ENCODE data around the gene TBC1D21.

Gene TBC1D21

DNA sequence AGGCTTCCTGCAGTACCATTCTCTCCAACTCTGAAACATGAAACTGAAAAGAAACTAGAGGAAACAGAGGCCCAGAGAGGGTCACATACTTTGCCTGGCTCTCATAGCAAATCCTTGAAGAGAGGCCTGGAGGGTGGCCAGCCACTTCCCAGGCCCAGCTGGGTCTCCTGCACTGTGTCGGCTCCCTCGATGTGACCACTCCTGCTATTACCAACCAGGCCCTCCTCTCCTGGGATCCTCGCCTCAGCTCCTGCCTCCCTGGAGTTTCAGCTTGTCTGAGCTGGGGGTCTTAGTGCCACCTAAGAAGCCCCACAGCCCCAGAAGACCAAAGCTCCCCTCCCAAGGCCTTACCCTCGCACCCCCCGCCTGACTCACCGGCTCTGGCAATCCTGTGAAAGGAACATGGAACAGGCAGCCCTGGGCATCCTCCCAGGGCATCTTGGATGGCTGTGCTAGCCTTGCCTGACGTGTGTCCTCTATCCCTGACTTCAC lies 57.5 kb downstream of the TBC1D21 start:
- Histone ChIP-seq H3K79me2 (ENCODE audit: insufficient read depth, low read length) (no peaks in the 10 kb centered on the region), H2AFZ (ENCODE audit: low read length) (no peak overlapping the region), H3K27me3 (ENCODE audit: insufficient read depth, low read length) (no peaks in the 10 kb centered on the region), H3K27ac (ENCODE audit: low read depth, low read length, poor library complexity, severe bottlenecking) (no peak overlapping the region), H3K36me3 (ENCODE audit: insufficient read depth, low read length) (no peaks in the 10 kb centered on the region), H3K9ac (ENCODE audit: low read length) (no peak overlapping the region), H3K4me2 (ENCODE audit: low read length) (no peak overlapping the region), H4K20me1 (ENCODE audit: insufficient read depth, low read length) (no peaks in the 10 kb centered on the region), H3K9me2 (ENCODE audit: low read depth, low read length) (no peaks in the 10 kb centered on the region), H3K4me3 (ENCODE audit: low read depth, low read length, poor library complexity, severe bottlenecking) (no peak overlapping the region), H3K9me3 (ENCODE audit: low read length) (no peaks in the 10 kb centered on the region), H3K4me1 (ENCODE audit: insufficient read depth, low read length, severe bottlenecking) (no peaks in the 10 kb centered on the region), H3F3A (ENCODE audit: insufficient read depth, low read length) (no peaks in the 10 kb centered on the region)
- TF ChIP-seq, protein P1, sequence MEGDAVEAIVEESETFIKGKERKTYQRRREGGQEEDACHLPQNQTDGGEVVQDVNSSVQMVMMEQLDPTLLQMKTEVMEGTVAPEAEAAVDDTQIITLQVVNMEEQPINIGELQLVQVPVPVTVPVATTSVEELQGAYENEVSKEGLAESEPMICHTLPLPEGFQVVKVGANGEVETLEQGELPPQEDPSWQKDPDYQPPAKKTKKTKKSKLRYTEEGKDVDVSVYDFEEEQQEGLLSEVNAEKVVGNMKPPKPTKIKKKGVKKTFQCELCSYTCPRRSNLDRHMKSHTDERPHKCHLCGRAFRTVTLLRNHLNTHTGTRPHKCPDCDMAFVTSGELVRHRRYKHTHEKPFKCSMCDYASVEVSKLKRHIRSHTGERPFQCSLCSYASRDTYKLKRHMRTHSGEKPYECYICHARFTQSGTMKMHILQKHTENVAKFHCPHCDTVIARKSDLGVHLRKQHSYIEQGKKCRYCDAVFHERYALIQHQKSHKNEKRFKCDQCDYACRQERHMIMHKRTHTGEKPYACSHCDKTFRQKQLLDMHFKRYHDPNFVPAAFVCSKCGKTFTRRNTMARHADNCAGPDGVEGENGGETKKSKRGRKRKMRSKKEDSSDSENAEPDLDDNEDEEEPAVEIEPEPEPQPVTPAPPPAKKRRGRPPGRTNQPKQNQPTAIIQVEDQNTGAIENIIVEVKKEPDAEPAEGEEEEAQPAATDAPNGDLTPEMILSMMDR (IDR thresholded peaks at IDR 0.05; ENCODE audit: low read length): no peak
- TF ChIP-seq EZH2 (IDR thresholded peaks at IDR 0.05; ENCODE audit: borderline replicate concordance, low read length): no peak

DNA sequence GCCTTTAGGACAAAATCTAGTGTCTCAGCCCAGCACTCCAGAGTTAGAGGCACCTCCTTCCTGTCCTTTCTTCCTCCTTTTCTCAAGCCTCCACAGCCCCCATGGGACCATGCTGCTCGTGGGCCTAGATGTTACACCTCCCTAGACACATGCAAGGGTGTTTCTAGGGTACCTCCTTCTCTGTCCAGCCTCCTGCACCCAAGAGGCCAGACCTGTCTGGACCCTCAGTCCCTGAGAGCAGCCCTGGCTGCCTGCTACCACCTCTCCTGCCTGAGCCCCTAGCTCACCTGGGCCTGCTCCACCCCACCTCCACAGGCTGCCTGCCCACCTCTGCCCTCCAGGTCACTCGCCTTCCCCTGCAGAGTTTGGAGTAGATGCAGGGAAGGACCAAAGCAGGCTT lies 58.1 kb downstream of the TBC1D21 start:
- H3F3A ChIP-seq (ENCODE audit: insufficient read depth, low read length): no peaks in the 10 kb centered on the region
- H3K27ac ChIP-seq (ENCODE audit: low read depth, low read length, poor library complexity, severe bottlenecking): no peak overlapping the region
- no peak overlapping the region for H3K4me3 ChIP-seq (ENCODE audit: low read depth, low read length, poor library complexity, severe bottlenecking)
- H4K20me1 ChIP-seq (ENCODE audit: insufficient read depth, low read length): no peaks in the 10 kb centered on the region
- no peak overlapping the region for H3K4me2 ChIP-seq (ENCODE audit: low read length)
- no peak overlapping the region for H3K9ac ChIP-seq (ENCODE audit: low read length)
- H3K9me3 ChIP-seq (ENCODE audit: low read length): no peaks in the 10 kb centered on the region
- no peak overlapping the region for H2AFZ ChIP-seq (ENCODE audit: low read length)
- H3K79me2 ChIP-seq (ENCODE audit: insufficient read depth, low read length): no peaks in the 10 kb centered on the region
- TF ChIP-seq, protein P1 (IDR thresholded peaks at IDR 0.05; ENCODE audit: low read length): no peak
- no peak for TF ChIP-seq EZH2 (IDR thresholded peaks at IDR 0.05; ENCODE audit: borderline replicate concordance, low read length)
- H3K9me2 ChIP-seq (ENCODE audit: low read depth, low read length): no peaks in the 10 kb centered on the region
- no peaks in the 10 kb centered on the region for H3K4me1 ChIP-seq (ENCODE audit: insufficient read depth, low read length, severe bottlenecking)
- no peaks in the 10 kb centered on the region for H3K36me3 ChIP-seq (ENCODE audit: insufficient read depth, low read length)
- no peaks in the 10 kb centered on the region for H3K27me3 ChIP-seq (ENCODE audit: insufficient read depth, low read length)

DNA sequence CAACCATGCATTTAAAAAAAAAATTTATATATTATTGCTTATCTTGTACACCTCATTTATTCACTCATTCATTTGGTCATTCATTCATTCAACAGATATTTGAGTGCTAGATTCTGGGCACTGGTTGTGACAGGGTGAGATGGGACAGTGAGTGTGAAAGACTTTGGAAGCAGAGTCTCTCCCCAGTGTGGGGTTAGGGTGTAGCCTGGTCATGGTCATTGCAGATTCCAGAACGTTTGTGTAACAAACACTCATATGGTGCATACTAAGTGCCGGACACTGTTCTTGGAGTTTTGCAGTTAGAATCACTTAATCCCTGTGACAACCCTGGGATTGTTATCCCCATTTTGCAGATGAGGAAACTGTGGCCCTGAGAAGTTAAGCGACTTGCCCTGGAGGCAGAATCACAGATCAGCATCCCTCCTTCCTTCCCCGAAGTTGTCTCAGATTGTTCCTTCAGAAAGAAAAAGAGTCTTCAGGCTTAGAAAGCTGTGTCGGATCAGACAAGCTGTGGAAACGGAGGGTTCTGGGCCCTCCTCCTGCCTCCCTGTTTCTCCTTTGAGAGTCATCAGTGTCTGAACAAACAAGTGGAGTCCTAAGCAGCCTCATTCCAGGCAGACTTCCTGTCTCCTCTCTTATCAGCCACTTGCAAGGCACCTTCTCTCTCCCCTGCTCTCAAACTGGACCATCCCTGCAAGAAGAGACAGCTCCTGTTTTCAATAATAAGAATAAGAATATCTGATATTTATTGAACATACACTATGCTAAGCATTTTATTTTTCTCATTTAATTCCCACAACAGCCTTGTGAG lies 59.2 kb downstream of the TBC1D21 start:
- H3K36me3 ChIP-seq (ENCODE audit: insufficient read depth, low read length): no peaks in the 10 kb centered on the region
- no peak overlapping the region for H3K27ac ChIP-seq (ENCODE audit: low read depth, low read length, poor library complexity, severe bottlenecking)
- no peak overlapping the region for H3K9ac ChIP-seq (ENCODE audit: low read length)
- H3K9me2 ChIP-seq (ENCODE audit: low read depth, low read length): no peaks in the 10 kb centered on the region
- no peak overlapping the region for H3K4me3 ChIP-seq (ENCODE audit: low read depth, low read length, poor library complexity, severe bottlenecking)
- no peaks in the 10 kb centered on the region for H3K4me1 ChIP-seq (ENCODE audit: insufficient read depth, low read length, severe bottlenecking)
- H2AFZ ChIP-seq (ENCODE audit: low read length): no peak overlapping the region
- no peaks in the 10 kb centered on the region for H4K20me1 ChIP-seq (ENCODE audit: insufficient read depth, low read length)
- no peaks in the 10 kb centered on the region for H3K9me3 ChIP-seq (ENCODE audit: low read length)
- H3K4me2 ChIP-seq (ENCODE audit: low read length): no peak overlapping the region
- no peaks in the 10 kb centered on the region for H3F3A ChIP-seq (ENCODE audit: insufficient read depth, low read length)
- H3K27me3 ChIP-seq (ENCODE audit: insufficient read depth, low read length): no peaks in the 10 kb centered on the region
- TF ChIP-seq EZH2 (IDR thresholded peaks at IDR 0.05; ENCODE audit: borderline replicate concordance, low read length): no peak
- TF ChIP-seq, protein P1 (IDR thresholded peaks at IDR 0.05; ENCODE audit: low read length): no peak
- H3K79me2 ChIP-seq (ENCODE audit: insufficient read depth, low read length): no peaks in the 10 kb centered on the region

All from OCI-LY1 (cell line).